HEK293 (cell line): ENCODE data around the gene XPOT.

Experiments used
- CTCF ChIA-PET: fragments of 350-600 bp; formaldehyde crosslinking; extraction: SDS; loops from one replicate; lab custom pipeline; 2021; ENCODE audit warnings: antibody characterized with exemption; lab: Yijun Ruan, JAX
- POLR2A ChIA-PET: fragments of 300-600 bp; formaldehyde crosslinking; extraction: SDS; loops from one replicate; lab custom pipeline; 2020; ENCODE audit warnings: antibody characterized with exemption, inconsistent platforms; lab: Yijun Ruan, JAX
- H3K27ac ChIP-seq: fragments of 200-500 bp; sonication (Bioruptor generic); 2 replicates; pipeline ENCODE4 v1.5.1; 2014; ENCODE audit warnings: low read depth, low read length, control low read depth, inconsistent platforms; ENCODE audit errors: extremely low read depth
- H3K36me3 ChIP-seq, 2 experiments: fragments of 200-500 bp in 1 of 2; sonication (Bioruptor generic) in 1 of 2; 1 replicate in 1 of 2; 2 replicates in 1 of 2; pipeline ENCODE4 v1.5.1; 2014 to 2017; ENCODE audit warnings: inconsistent platforms in 2 of 2, low read length in 2 of 2; ENCODE audit not compliant: control insufficient read depth in 2 of 2, insufficient read depth in 1 of 2
- H3K4me1 ChIP-seq: fragments of 200-500 bp; sonication (Bioruptor generic); 2 replicates; pipeline ENCODE4 v1.5.1; 2014; ENCODE audit warnings: mild to moderate bottlenecking, low read length, inconsistent platforms; ENCODE audit not compliant: control insufficient read depth, insufficient read depth
- H3K4me3 ChIP-seq: 2 replicates; pipeline ENCODE4 v1.5.1; 2011; ENCODE audit warnings: low read depth, mild to moderate bottlenecking, control low read depth, low read length, moderate library complexity
- H3K9me3 ChIP-seq: fragments of 200-500 bp; sonication (Bioruptor generic); 2 replicates; pipeline ENCODE4 v1.5.1; 2014; ENCODE audit warnings: low read depth, low read length, inconsistent platforms; ENCODE audit not compliant: control insufficient read depth, insufficient read depth
- GLI4 ChIP-seq: fragments of 450-650 bp; formaldehyde crosslinking; IDR thresholded peaks from 2 replicates; pipeline ENCODE4 v1.5.1; 2016; ENCODE audit warnings: missing biosample characterization, missing genetic modification characterization
- MYNN ChIP-seq: fragments of 450-650 bp; formaldehyde crosslinking; IDR thresholded peaks from 2 replicates; pipeline ENCODE4 v1.5.1; 2016; ENCODE audit warnings: missing biosample characterization, missing genetic modification characterization, borderline replicate concordance
- SCRT2 ChIP-seq: fragments of 450-650 bp; formaldehyde crosslinking; IDR thresholded peaks from 2 replicates; pipeline ENCODE4 v1.5.1; 2016; ENCODE audit warnings: missing biosample characterization, missing genetic modification characterization
- SP3 ChIP-seq: fragments of 450-650 bp; formaldehyde crosslinking; IDR thresholded peaks from 2 replicates; pipeline ENCODE4 v1.5.1; 2016; ENCODE audit warnings: missing biosample characterization, missing genetic modification characterization
- ZFP69B ChIP-seq: fragments of 450-650 bp; formaldehyde crosslinking; IDR thresholded peaks from 2 replicates; pipeline ENCODE4 v1.5.1; 2016; ENCODE audit warnings: missing biosample characterization, missing genetic modification characterization
- ZNF121 ChIP-seq: fragments of 450-650 bp; formaldehyde crosslinking; IDR thresholded peaks from 2 replicates; pipeline ENCODE4 v1.5.1; 2016; ENCODE audit warnings: missing biosample characterization, missing genetic modification characterization
- ZNF132 ChIP-seq: fragments of 450-650 bp; formaldehyde crosslinking; IDR thresholded peaks from 2 replicates; pipeline ENCODE4 v1.5.1; 2017; ENCODE audit warnings: missing biosample characterization, missing genetic modification characterization, borderline replicate concordance
- ZNF138 ChIP-seq: fragments of 450-650 bp; formaldehyde crosslinking; IDR thresholded peaks from 2 replicates; pipeline ENCODE4 v1.5.1; 2016; ENCODE audit warnings: missing biosample characterization, missing genetic modification characterization, borderline replicate concordance
- ZNF202 ChIP-seq: fragments of 450-650 bp; formaldehyde crosslinking; IDR thresholded peaks from 2 replicates; pipeline ENCODE4 v1.5.1; 2016; ENCODE audit warnings: missing biosample characterization, missing genetic modification characterization, borderline replicate concordance
- ZNF24 ChIP-seq: fragments of 450-650 bp; formaldehyde crosslinking; IDR thresholded peaks from 2 replicates; pipeline ENCODE4 v1.5.1; 2016; ENCODE audit warnings: missing biosample characterization, missing genetic modification characterization
- ZNF335 ChIP-seq: fragments of 450-650 bp; formaldehyde crosslinking; conservative IDR thresholded peaks from 2 replicates; pipeline ENCODE4 v1.5.1; 2016; ENCODE audit warnings: missing biosample characterization, missing genetic modification characterization
- ZNF341 ChIP-seq: fragments of 450-650 bp; formaldehyde crosslinking; IDR thresholded peaks from 2 replicates; pipeline ENCODE4; 2016; ENCODE audit warnings: low read depth, missing biosample characterization, missing genetic modification characterization
- ZNF350 ChIP-seq: fragments of 450-650 bp; formaldehyde crosslinking; IDR thresholded peaks from 2 replicates; pipeline ENCODE4 v1.5.0; 2017; ENCODE audit warnings: missing biosample characterization, mild to moderate bottlenecking, missing genetic modification characterization
- ZNF473 ChIP-seq: fragments of 450-650 bp; formaldehyde crosslinking; IDR thresholded peaks from 2 replicates; pipeline ENCODE4 v1.5.1; 2017; ENCODE audit warnings: missing biosample characterization, missing genetic modification characterization
- ZNF530 ChIP-seq: fragments of 450-650 bp; formaldehyde crosslinking; IDR thresholded peaks from 2 replicates; pipeline ENCODE4 v1.5.1; 2016; ENCODE audit warnings: low read depth, missing biosample characterization, missing genetic modification characterization
- ZNF610 ChIP-seq: fragments of 450-650 bp; formaldehyde crosslinking; IDR thresholded peaks from 2 replicates; pipeline ENCODE4 v1.5.1; 2016; ENCODE audit warnings: missing biosample characterization, missing genetic modification characterization, borderline replicate concordance
- ZNF654 ChIP-seq: fragments of 450-650 bp; formaldehyde crosslinking; IDR thresholded peaks from 2 replicates; pipeline ENCODE4 v1.5.1; 2016; ENCODE audit warnings: low read depth, missing biosample characterization, missing genetic modification characterization
- ZNF792 ChIP-seq: fragments of 450-650 bp; formaldehyde crosslinking; IDR thresholded peaks from 2 replicates; pipeline ENCODE4 v1.5.1; 2016; ENCODE audit warnings: missing biosample characterization, missing genetic modification characterization
- TF ChIP-seq, protein P1 (sequence below): fragments of 450-650 bp; formaldehyde crosslinking; IDR thresholded peaks from 2 replicates; pipeline ENCODE4 v1.5.1; 2016; ENCODE audit warnings: missing biosample characterization, missing genetic modification characterization
- TF ChIP-seq, protein P2 (sequence below): IDR thresholded peaks from 2 replicates; pipeline ENCODE4 v1.6.1; 2011; ENCODE audit warnings: mild to moderate bottlenecking, low read depth, low read length, borderline replicate concordance
- TF ChIP-seq, protein P3 (sequence below): fragments of 450-650 bp; formaldehyde crosslinking; conservative IDR thresholded peaks from 2 replicates; pipeline ENCODE4 v1.5.1; 2016; ENCODE audit warnings: low read depth, missing biosample characterization, missing genetic modification characterization
- TF ChIP-seq, protein P4 (sequence below): fragments of 450-650 bp; formaldehyde crosslinking; IDR thresholded peaks from 2 replicates; pipeline ENCODE4 v1.5.1; 2017; ENCODE audit warnings: missing biosample characterization, missing genetic modification characterization

Gene XPOT

DNA sequence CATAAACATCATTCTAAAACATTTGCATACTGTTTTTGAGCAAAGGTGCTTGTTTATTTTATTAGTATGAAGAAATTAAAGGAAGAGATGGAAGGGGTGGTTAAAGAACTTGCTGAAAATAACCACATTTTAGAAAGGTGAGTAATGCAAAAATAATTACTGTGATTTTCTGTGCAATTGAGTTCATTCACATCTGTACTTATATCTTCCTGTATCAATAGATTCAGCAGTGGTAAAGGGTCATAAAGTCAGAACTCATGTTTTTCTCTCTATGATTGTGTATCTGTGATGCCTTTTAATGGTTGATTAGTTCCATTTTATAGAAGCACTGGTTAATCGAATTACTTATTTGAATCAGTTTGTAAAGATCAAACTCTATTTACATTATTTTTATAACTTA, 93.7 kb downstream of the XPOT start:
- no peaks in the 10 kb centered on the region for H3K9me3 ChIP-seq
- CTCF ChIA-PET, result no interaction called here
- POLR2A ChIA-PET, result no interaction called here
- TF ChIP-seq GLI4 (tag by site-specific recombination), result no peak
- TF ChIP-seq ZNF473 (tag by site-specific recombination), result no peak
- no peak for TF ChIP-seq ZNF121 (tag by site-specific recombination)
- no peak for TF ChIP-seq ZFP69B (tag by site-specific recombination)
- no peak for TF ChIP-seq ZNF350 (tag by site-specific recombination)
- H3K27ac ChIP-seq, result no peak overlapping the region
- H3K36me3 ChIP-seq, result peaks cover 66 to 77% of the 10 kb centered on the region in 2 experiments
- no peak overlapping the region for H3K4me3 ChIP-seq
- H3K4me1 ChIP-seq, result no peaks in the 10 kb centered on the region

DNA sequence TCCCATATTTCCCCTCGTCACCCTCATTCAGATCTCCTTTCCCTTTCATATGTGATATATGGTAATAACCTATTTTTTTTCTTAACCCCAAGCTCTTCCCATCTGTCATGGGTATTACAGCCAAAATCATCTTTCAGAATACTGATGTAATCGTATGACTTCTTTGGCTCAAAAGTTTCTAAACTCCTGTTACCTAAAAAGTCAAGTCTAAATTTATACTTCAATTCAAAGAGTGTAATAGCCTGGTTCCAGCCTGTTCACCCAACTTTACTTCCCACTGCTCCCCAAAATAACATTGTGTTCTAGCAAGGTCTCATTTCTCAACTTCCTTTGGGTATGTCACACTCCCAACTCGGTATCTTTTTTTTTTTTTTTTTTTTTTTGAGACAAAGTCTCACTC, 96.2 kb downstream of the XPOT start:
- Histone ChIP-seq H3K9me3 (no peaks in the 10 kb centered on the region), H3K36me3 (peaks cover 49 to 56% of the 10 kb centered on the region in 2 experiments), H3K4me3 (no peak overlapping the region), H3K27ac (no peak overlapping the region), H3K4me1 (no peaks in the 10 kb centered on the region)
- ChIA-PET CTCF (no interaction called here), POLR2A (no interaction called here)
- TF ChIP-seq, protein P1, sequence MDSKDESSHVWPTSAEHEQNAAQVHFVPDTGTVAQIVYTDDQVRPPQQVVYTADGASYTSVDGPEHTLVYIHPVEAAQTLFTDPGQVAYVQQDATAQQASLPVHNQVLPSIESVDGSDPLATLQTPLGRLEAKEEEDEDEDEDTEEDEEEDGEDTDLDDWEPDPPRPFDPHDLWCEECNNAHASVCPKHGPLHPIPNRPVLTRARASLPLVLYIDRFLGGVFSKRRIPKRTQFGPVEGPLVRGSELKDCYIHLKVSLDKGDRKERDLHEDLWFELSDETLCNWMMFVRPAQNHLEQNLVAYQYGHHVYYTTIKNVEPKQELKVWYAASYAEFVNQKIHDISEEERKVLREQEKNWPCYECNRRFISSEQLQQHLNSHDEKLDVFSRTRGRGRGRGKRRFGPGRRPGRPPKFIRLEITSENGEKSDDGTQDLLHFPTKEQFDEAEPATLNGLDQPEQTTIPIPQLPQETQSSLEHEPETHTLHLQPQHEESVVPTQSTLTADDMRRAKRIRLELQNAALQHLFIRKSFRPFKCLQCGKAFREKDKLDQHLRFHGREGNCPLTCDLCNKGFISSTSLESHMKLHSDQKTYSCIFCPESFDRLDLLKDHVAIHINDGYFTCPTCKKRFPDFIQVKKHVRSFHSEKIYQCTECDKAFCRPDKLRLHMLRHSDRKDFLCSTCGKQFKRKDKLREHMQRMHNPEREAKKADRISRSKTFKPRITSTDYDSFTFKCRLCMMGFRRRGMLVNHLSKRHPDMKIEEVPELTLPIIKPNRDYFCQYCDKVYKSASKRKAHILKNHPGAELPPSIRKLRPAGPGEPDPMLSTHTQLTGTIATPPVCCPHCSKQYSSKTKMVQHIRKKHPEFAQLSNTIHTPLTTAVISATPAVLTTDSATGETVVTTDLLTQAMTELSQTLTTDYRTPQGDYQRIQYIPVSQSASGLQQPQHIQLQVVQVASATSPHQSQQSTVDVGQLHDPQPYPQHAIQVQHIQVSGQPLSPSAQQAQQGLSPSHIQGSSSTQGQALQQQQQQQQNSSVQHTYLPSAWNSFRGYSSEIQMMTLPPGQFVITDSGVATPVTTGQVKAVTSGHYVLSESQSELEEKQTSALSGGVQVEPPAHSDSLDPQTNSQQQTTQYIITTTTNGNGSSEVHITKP (tag by site-specific recombination), result no peak
- TF ChIP-seq ZNF138 (tag by site-specific recombination) (no peak), ZNF24 (tag by site-specific recombination) (no peak), ZNF654 (no peak), MYNN (tag by site-specific recombination) (no peak), SCRT2 (tag by site-specific recombination) (no peak), ZNF335 (tag by site-specific recombination) (no peak), ZNF610 (tag by site-specific recombination) (no peak), SP3 (tag by site-specific recombination) (no peak), ZNF792 (tag by site-specific recombination) (no peak), ZNF202 (tag by site-specific recombination) (no peak), ZNF341 (tag by site-specific recombination) (no peak), ZNF132 (tag by site-specific recombination) (no peak), ZNF530 (no peak)
- TF ChIP-seq, protein P2, sequence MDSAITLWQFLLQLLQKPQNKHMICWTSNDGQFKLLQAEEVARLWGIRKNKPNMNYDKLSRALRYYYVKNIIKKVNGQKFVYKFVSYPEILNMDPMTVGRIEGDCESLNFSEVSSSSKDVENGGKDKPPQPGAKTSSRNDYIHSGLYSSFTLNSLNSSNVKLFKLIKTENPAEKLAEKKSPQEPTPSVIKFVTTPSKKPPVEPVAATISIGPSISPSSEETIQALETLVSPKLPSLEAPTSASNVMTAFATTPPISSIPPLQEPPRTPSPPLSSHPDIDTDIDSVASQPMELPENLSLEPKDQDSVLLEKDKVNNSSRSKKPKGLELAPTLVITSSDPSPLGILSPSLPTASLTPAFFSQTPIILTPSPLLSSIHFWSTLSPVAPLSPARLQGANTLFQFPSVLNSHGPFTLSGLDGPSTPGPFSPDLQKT, result no peak
- TF ChIP-seq, protein P3, sequence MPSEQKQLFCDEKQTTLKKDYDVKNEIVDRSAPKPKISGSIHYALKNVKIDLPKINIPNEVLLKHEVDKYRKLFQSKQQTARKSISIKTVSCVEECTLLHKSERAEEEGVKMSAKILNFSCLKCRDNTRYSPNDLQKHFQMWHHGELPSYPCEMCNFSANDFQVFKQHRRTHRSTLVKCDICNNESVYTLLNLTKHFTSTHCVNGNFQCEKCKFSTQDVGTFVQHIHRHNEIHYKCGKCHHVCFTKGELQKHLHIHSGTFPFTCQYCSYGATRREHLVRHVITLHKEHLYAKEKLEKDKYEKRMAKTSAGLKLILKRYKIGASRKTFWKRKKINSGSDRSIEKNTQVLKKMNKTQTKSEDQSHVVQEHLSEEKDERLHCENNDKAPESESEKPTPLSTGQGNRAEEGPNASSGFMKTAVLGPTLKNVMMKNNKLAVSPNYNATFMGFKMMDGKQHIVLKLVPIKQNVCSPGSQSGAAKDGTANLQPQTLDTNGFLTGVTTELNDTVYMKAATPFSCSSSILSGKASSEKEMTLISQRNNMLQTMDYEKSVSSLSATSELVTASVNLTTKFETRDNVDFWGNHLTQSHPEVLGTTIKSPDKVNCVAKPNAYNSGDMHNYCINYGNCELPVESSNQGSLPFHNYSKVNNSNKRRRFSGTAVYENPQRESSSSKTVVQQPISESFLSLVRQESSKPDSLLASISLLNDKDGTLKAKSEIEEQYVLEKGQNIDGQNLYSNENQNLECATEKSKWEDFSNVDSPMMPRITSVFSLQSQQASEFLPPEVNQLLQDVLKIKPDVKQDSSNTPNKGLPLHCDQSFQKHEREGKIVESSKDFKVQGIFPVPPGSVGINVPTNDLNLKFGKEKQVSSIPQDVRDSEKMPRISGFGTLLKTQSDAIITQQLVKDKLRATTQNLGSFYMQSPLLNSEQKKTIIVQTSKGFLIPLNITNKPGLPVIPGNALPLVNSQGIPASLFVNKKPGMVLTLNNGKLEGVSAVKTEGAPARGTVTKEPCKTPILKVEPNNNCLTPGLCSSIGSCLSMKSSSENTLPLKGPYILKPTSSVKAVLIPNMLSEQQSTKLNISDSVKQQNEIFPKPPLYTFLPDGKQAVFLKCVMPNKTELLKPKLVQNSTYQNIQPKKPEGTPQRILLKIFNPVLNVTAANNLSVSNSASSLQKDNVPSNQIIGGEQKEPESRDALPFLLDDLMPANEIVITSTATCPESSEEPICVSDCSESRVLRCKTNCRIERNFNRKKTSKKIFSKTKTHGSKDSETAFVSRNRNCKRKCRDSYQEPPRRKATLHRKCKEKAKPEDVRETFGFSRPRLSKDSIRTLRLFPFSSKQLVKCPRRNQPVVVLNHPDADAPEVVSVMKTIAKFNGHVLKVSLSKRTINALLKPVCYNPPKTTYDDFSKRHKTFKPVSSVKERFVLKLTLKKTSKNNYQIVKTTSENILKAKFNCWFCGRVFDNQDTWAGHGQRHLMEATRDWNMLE (tag by site-specific recombination), result no peak
- TF ChIP-seq, protein P4, sequence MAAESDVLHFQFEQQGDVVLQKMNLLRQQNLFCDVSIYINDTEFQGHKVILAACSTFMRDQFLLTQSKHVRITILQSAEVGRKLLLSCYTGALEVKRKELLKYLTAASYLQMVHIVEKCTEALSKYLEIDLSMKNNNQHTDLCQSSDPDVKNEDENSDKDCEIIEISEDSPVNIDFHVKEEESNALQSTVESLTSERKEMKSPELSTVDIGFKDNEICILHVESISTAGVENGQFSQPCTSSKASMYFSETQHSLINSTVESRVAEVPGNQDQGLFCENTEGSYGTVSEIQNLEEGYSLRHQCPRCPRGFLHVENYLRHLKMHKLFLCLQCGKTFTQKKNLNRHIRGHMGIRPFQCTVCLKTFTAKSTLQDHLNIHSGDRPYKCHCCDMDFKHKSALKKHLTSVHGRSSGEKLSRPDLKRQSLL (tag by site-specific recombination), result no peak
